HG02938 (cell line): Measurements from ENCODE around the gene RNF13.
"Not testable (repeated sequence)": the region's sequence is repeated elsewhere in the genome, so short reads cannot be mapped to it uniquely, and the experiment has no call there.

Experiments
- ATAC-seq: cut with Tn5 transposase; IDR thresholded peaks from one replicate; pipeline ENCODE4 v1.9.1; 2021; ENCODE audit warnings: mild to moderate bottlenecking, moderate library complexity; ENCODE audit not compliant: unreplicated experiment

The RNF13 gene

DNA sequence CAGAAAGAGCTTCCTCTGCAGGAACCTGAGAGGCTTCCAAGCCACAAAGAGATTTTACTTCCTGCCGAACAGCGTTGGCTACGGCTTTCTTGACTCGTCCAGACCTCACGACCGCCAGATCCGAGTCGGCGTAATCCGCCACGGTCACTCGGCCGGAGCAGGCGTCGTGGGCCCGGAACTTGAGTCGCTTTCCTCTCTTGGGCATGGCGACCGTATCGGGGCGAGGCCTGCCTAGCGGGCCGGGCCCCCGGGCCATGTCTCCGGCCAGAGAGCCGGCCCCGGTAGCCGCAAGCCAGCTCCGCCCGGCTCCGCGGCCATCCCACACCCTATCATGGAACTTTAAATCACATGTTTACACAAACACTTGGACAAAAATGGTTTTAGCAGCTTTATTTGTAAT, 170.0 kb downstream of the RNF13 start:
- ATAC-seq = not testable (repeated sequence)

DNA sequence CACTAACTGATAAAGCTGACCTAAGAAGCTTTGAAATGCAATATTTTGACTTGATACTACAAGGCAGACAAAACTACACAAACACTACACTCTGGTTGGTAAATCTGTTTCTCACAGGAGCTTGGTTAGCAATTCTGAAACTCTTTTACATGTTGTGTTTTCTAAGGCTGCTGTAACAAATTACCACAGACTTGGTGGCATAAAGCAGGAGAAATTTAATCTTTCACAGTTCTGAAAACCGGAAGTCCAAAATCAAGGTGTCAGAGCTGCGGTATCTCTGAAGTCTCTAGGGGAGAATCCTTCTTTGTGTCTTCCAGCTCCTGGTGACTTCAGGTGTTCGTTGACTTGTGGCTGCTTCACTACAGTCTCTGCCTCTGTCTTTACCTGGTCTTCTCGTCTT, 170.6 kb downstream of the RNF13 start:
- ATAC-seq = no peak

DNA sequence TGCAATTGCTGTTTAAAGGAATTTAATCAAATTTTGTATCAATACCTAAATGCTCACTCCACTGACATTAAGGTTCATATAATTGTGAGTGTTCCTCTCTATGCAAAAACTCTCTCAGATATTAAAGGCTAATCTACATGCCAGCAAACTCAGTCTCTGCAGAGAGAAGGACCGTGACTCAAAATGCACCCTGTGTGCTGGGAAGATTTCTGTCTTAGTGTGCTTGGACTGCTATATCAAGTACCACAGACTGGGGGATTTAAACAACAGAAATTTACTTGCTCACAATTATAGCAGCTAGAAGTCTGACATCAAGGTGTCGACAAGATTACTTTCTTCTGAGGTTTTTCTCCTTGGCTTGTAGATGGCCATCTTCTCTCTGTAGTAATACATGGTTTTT, 176.3 kb downstream of the RNF13 start:
- ATAC-seq = no peak

DNA sequence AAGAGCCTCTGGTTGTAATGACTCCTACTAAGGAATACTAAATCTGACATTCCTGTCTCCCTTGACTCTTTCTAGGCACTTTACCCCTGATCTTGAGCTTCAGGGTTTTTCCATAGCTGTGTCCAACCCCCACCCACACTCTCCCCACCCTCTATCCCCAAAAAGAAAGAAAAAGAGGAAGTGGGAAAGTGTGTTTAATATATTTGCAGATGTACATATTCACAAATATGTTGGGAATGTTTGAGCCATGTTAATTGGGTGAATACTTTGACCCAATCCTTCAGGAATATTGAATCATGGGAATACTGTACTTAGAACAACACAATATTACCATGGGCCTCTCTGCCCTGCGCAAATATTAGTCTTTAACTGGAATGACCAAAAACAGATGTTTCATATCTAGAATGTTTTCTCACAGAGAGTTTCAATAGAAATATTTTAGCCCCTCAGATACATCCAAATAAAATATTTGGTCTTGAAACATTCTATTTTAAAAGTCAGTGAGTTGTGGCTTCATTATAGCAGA, 177.5 kb downstream of the RNF13 start:
- no peak for ATAC-seq

DNA sequence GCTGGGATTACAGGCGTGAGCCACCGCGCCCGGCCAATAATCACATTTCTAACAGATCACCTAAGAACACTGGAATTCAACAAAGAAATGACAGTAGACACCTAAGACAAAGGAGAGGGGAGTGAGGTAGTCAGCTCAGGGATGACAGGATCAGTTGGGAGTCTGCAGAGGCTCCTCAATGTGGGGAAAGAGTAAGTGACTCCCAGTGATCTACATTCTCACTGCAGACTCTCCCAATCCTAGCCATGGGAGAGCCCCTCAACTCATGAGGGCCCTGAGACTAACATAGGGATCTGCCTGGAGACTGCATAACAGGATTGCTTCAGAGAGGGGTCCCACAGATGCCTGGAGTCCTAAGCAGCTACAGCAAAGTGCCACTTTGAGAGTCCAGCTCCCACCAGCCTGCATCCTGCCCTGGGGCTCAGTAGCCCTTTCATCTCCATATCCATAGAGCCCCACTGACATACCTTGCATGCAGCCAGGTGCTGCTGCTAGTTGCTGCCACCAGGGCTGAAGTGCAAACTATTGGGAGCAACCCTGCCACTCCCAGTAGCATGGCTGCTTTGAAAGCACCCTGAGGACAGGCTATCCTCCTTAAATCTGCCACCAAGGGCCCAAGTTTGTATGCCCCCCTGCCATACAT, 179.5 kb downstream of the RNF13 start:
- ATAC-seq = no peak

DNA sequence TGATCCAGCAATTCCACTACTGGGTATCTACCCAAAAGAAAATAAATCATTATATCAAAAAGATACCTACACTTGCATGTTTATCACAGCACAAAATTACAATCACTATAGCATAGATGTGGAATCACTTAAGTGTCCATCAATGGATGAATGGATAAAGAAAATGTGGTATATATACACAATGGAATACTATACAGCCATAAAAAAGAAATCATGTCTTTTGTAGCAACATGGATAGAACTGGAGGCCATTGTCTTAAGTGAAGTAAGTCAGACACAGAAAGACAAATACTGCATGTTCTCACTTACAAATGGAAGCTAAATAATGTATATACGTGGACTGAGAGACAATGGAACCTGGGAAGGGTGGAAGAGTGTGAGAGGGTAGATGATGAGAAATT, 185.9 kb downstream of the RNF13 start:
- no peak for ATAC-seq

DNA sequence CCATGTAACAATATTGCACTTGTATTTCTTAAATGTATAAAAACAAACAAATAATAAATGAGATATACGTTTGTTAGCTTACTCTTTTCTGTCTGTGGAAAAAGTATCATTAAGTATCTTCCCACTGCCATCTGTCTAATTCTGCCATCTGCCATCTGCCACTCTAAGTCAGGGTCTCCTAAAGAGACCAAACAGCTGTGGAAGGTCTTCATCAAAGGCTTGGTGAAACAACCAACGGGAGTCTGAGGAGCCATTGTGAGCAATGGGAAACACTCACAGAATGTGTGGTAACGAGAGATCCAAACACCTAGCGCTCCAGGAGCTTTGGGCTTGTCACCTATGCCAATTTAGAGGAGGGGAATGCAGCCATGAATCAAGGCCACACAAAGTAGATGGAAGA, 186.4 kb downstream of the RNF13 start:
- no peak for ATAC-seq

DNA sequence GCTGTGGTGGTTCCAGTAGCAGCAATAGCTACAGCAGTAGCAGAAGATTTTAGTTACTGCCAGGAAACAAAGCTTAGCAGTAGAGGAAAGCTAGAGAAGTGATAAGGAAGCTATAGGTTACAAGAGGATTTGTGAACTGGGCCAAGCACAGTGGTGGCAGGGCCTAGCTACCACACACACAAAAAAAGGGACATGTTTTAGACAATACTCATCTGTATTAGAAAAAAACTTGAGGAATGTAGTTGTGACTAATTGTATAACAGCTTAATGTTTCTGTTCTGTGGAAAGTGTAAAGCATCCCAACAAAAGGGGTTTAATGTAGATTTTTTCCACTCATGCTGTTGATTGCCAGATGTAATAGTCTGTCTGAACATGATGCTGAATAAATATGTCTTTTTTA, 187.6 kb downstream of the RNF13 start:
- no peak for ATAC-seq

DNA sequence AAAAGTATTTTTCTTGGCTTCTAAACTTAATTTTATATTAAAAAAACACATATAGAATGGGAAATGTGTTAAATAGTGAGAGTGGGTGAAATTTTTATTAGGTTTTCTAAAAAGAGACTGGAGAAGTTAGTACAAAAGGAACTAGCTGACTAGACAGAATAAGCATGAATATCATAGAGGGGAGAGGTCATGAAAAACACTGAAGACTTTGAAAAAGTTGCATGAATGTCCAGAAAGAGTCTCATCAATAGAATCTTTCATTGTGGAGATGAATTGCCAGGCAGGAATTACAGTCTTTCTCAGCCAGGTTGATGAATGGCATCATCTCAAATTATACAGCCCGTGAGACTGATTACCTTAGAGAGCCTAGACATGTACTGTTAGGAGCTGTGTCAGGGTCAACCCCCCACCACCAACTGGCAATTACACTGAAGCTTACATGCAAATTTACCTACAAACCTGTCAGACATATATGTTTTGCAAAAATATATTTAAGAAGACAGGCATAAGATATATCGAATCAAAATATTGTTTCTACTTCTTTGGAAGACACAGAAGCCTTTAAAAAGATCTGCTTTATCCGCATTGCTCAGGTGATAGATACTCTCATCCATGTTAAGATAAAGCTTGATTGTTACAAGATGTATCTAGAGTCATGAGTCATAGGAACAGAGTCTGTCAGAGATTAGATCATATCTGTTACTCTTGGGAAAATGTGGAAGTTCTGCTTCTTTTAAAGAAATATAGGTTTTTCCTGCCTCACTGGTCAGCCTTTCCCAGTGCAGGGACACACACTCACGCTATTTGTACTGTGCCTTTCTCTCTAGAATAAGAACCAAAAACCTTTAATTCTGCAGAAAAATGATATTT, 192.5 kb downstream of the RNF13 start:
- ATAC-seq = no peak

DNA sequence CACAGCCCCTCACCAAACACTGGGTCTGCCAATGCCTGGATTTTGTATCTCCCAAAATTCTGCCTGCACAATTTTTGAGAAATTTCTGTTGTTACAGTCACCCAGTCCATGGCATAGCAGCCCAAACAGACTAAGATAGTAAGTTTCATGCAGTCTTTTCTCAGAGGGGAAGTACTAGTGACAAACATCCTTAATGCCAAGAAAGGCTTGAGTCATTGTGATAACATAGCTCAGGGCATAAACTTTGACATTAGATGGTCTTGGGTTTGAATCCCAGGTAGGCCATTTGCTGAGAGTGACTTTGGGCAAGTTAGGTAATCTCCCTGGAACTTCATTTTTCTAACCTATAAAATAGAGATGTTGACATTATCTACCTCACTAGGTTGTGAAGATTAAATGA, 193.8 kb downstream of the RNF13 start:
- no peak for ATAC-seq
